ENCODE data around the gene EIF3K.

DNA sequence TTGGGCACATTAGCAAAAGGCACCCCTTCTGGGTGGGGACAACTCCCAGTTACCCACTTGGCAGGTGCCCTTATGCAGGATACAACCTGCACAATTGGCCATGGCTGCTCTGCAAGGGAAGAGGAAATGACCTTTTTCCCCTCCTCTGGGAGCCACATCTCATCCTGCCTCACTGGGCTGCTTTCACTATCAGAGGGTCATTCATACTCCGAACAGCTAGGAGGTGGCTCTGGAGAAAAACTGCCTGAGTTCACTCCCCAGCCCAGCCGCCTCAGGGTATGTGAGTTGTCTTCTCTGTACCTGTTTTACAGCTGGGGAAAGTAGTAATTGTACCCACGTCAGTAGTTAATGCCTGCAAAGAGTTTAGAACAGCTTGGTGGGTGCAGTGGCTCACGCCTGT, 21.4 kb downstream of the EIF3K start:
- TF ChIP-seq CTCF (IDR thresholded peaks at IDR 0.05) (no peak), EZH2 (IDR thresholded peaks at IDR 0.05) (no peak)
